ENCODE data around the gene TMEM202.
"Not testable (repeated sequence)": the region's sequence is repeated elsewhere in the genome, so short reads cannot be mapped to it uniquely, and the experiment has no call there.

TMEM202 gene

GRCh38 chr15:72398648-72399047 lies 543 bp downstream of the TMEM202 start:
- no peak overlapping the region for H3K4me3 ChIP-seq (ENCODE audit: low read depth, low read length)
- no peak for TF ChIP-seq CTCF (IDR thresholded peaks at IDR 0.05; ENCODE audit: low read depth, low read length, missing control alignments)

GRCh38 chr15:72402726-72403125 lies 4.6 kb downstream of the TMEM202 start:
- no peak overlapping the region for H3K4me3 ChIP-seq (ENCODE audit: low read depth, low read length)
- no peak for DNase-seq (ENCODE audit: low read depth)
- TF ChIP-seq CTCF (IDR thresholded peaks at IDR 0.05; ENCODE audit: low read depth, low read length, missing control alignments): no peak

More at GRCh38 chr15:72398648-72399047, 543 bp downstream of the TMEM202 start:
- no peak for DNase-seq (ENCODE audit: low read depth)

- TF ChIP-seq CTCF (IDR thresholded peaks at IDR 0.05; ENCODE audit: low read depth, low read length, missing control alignments): no peak
- H3K4me3 ChIP-seq (ENCODE audit: low read depth, low read length): no peak overlapping the region
- DNase-seq (ENCODE audit: low read depth): no peak
Observed at GRCh38 chr15:72404356-72404755, 6.3 kb downstream of the TMEM202 start.

- DNase-seq (ENCODE audit: low read depth): no peak
- no peak overlapping the region for H3K4me3 ChIP-seq (ENCODE audit: low read depth, low read length)
- no peak for TF ChIP-seq CTCF (IDR thresholded peaks at IDR 0.05; ENCODE audit: low read depth, low read length, missing control alignments)
Observed at GRCh38 chr15:72404841-72405240, 6.7 kb downstream of the TMEM202 start.

- DNase-seq (ENCODE audit: low read depth): no peak
- H3K4me3 ChIP-seq (ENCODE audit: low read depth, low read length): no peak overlapping the region
- TF ChIP-seq CTCF (IDR thresholded peaks at IDR 0.05; ENCODE audit: low read depth, low read length, missing control alignments): no peak
Observed at GRCh38 chr15:72406936-72407335, 8.8 kb downstream of the TMEM202 start.

- TF ChIP-seq CTCF (IDR thresholded peaks at IDR 0.05; ENCODE audit: low read depth, low read length, missing control alignments): no peak
- no peak overlapping the region for H3K4me3 ChIP-seq (ENCODE audit: low read depth, low read length)
- no peak for DNase-seq (ENCODE audit: low read depth)
Observed at GRCh38 chr15:72411111-72411510, 13.0 kb downstream of the TMEM202 start.

GRCh38 chr15:72411544-72411943 lies 13.4 kb downstream of the TMEM202 start:
- DNase-seq (ENCODE audit: low read depth): no peak
- TF ChIP-seq CTCF (IDR thresholded peaks at IDR 0.05; ENCODE audit: low read depth, low read length, missing control alignments): no peak
- H3K4me3 ChIP-seq (ENCODE audit: low read depth, low read length): no peak overlapping the region

- DNase-seq (ENCODE audit: low read depth); H3K4me3 ChIP-seq (ENCODE audit: low read depth, low read length): not testable (repeated sequence)
Observed at GRCh38 chr15:72413337-72413736, 15.2 kb downstream of the TMEM202 start.
